Gastrocnemius medialis (tissue), 4 donors: ENCODE results near the gene DDAH1. TPM values are rescaled to one million over a fixed set of nuclear protein-coding genes. Genes with fewer than 3 reads are reported as not detected.
A peak's percentile ranks its signal among the peaks of the same experiment; 100 is the strongest.

Experiments used
- ATAC-seq, 2 donors: fragments of 150-250 bp; one replicate each; pipeline ENCODE4 v1.9.1; 2016
- DNase-seq, 2 donors: peaks; one replicate each; pipeline ENCODE4 v3.0.0-alpha.2; 2019
- H3K27ac ChIP-seq, 4 donors: fragments of 200-600 bp; sonication (generic); 1 replicate in 1 of 4; 2 replicates in 3 of 4; pipeline ENCODE4 v1.5.1; 2016 to 2018; ENCODE audit warnings: mild to moderate bottlenecking in 2 of 4, moderate library complexity in 1 of 4
- H3K27me3 ChIP-seq, 3 donors: fragments of 200-600 bp; sonication (generic) in 2 of 3; 1 replicate in 1 of 3; 2 replicates in 2 of 3; pipeline versions ENCODE4 v1.5.1 to v1.6.0; 2016 to 2019; ENCODE audit warnings: mild to moderate bottlenecking in 1 of 3, moderate library complexity in 1 of 3
- H3K36me3 ChIP-seq, 2 donors: fragments of 200-600 bp; sonication (generic) in 1 of 2; one replicate each; pipeline ENCODE4 v1.5.1; 2017 to 2018
- H3K4me1 ChIP-seq, 2 donors: fragments of 200-600 bp; sonication (generic) in 1 of 2; one replicate each; pipeline ENCODE4 v1.5.1; 2016 to 2017; ENCODE audit warnings: mild to moderate bottlenecking in 2 of 2
- H3K4me3 ChIP-seq, 4 donors: fragments of 200-600 bp; sonication (generic) in 3 of 4; 1 replicate in 1 of 4; 2 replicates in 3 of 4; pipeline ENCODE4 v1.5.1; 2016 to 2019; ENCODE audit warnings: mild to moderate bottlenecking in 2 of 4
- H3K9me3 ChIP-seq, 3 donors: fragments of 200-600 bp; sonication (generic) in 2 of 3; 1 replicate in 1 of 3; 2 replicates in 2 of 3; pipeline ENCODE4 v1.5.1; 2016 to 2019
- POLR2A ChIP-seq, 2 donors: fragments of 450-650 bp; IDR thresholded peaks; one replicate each; pipeline ENCODE4 v1.6.1; 2017; ENCODE audit warnings: antibody characterized with exemption in 2 of 2, mild to moderate bottlenecking in 2 of 2, moderate library complexity in 2 of 2
- in situ Hi-C, 4 donors: fragments of 200-750 bp; cut with MboI; loops; one replicate each; pipeline versions ENCODE4 v1.15.0 to v1.8.0; 2017; ENCODE audit warnings: low sequenced_read_pairs in 4 of 4
- intact Hi-C: fragments of 100-400 bp; cut with DNase I; formaldehyde crosslinking; loops from one replicate; pipeline ENCODE4 v1.15.1; 2023; ENCODE audit warnings: low total_unique reads
- total RNA-seq, 4 donors: library from RNA; depleted of rRNA; stranded (reverse); fragments of >200 nt; gene quantifications; one replicate each; pipeline versions ENCODE4 v1.1.0 to v1.2.3, GENCODE V29; 2016
- TF ChIP-seq, protein P1 (sequence below), 5 experiments: fragments of 450-650 bp in 3 of 5; fragments of 200-600 bp in 2 of 5; sonication (generic) in 2 of 5; IDR thresholded peaks in 4 of 5; conservative IDR thresholded peaks in 1 of 5; 1 replicate in 4 of 5; 2 replicates in 1 of 5; pipeline ENCODE4 v1.5.1; 2016 to 2019; ENCODE audit warnings: antibody characterized with exemption in 5 of 5, mild to moderate bottlenecking in 3 of 5, moderate library complexity in 3 of 5

Gene DDAH1
- total RNA-seq, 4 donors from 2014 or later: 5.9 to 28.7 (median 13.2) TPM

DNA sequence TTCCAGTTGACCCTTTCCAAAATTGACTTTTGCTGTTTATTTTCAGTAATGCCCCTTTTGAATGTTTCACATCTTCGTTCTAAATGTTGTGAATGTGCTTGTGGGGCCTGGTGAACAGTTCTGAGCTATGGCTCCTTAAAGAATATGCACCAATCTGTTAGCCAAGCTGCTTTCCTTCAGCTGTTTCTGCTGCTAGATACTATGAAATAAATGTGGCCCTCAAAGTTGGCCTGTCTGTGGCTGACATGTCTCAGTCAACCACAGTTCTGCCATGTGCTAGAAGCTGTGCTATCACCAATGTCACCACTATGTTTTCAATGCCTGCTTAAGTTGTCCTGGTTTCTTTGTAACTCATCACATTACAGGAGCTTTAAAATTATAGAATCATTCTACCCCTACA, 101.9 kb downstream of the DDAH1 start:
- no peak for TF ChIP-seq POLR2A (IDR thresholded peaks at IDR 0.05)
- TF ChIP-seq, protein P1, sequence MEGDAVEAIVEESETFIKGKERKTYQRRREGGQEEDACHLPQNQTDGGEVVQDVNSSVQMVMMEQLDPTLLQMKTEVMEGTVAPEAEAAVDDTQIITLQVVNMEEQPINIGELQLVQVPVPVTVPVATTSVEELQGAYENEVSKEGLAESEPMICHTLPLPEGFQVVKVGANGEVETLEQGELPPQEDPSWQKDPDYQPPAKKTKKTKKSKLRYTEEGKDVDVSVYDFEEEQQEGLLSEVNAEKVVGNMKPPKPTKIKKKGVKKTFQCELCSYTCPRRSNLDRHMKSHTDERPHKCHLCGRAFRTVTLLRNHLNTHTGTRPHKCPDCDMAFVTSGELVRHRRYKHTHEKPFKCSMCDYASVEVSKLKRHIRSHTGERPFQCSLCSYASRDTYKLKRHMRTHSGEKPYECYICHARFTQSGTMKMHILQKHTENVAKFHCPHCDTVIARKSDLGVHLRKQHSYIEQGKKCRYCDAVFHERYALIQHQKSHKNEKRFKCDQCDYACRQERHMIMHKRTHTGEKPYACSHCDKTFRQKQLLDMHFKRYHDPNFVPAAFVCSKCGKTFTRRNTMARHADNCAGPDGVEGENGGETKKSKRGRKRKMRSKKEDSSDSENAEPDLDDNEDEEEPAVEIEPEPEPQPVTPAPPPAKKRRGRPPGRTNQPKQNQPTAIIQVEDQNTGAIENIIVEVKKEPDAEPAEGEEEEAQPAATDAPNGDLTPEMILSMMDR (IDR thresholded peaks at IDR 0.05 in 4 of 5, conservative IDR thresholded peaks at IDR 0.05 in 1 of 5): no peak
- ATAC-seq (peak in 1 of 2 donors; percentile 49), DNase-seq (no peak)
- in situ Hi-C loops (no loop called here), intact Hi-C loops (no loop called here)
- Histone ChIP-seq H3K27ac (peak overlapping the region in 2 of 4 donors; percentile 10 to 64), H3K9me3 (no peaks in the 10 kb centered on the region), H3K36me3 (no peaks in the 10 kb centered on the region), H3K4me1 (peaks cover 22 to 43% of the 10 kb centered on the region in 2 donors), H3K27me3 (no peaks in the 10 kb centered on the region), H3K4me3 (no peak overlapping the region)

DNA sequence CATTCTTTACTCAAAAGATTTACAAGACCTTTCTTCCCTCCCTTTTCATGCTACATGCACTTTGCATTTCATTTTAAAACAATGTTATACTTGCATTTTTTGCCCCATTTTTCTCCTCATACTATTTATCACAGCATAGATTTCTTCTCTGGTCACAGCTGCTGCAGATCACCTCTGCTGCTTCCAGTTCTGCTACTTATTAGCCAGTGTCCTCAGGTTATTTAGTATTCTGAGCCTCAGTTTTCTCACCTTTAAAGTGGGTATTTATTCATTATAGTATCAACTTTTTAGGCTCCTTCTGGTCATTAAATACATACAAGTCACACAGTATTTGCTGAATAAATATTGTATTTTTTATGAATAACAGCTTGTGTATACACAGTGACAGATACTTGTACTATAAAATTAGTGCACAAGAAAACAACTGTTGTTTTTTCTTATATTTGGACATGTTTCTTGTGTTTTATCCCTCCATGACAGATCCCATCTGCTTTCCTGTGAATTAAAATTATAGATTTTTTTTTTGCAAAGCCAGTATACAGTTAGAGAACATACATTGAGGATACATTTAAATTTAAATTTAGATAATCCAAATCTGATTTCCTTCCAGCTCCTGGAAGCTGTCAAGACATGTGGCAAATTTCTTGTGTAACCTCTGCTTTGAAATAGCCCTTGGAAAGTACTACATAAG, 103.2 kb downstream of the DDAH1 start:
- peaks cover 22 to 43% of the 10 kb centered on the region in 2 donors for H3K4me1 ChIP-seq
- H3K27ac ChIP-seq: peak overlapping the region in 2 of 4 donors; percentile 70 to 79
- ATAC-seq: no peak
- no peak for DNase-seq
- H3K27me3 ChIP-seq: no peaks in the 10 kb centered on the region
- no peaks in the 10 kb centered on the region for H3K9me3 ChIP-seq
- no peak overlapping the region for H3K4me3 ChIP-seq
- no peaks in the 10 kb centered on the region for H3K36me3 ChIP-seq
- TF ChIP-seq, protein P1 (IDR thresholded peaks at IDR 0.05 in 4 of 5, conservative IDR thresholded peaks at IDR 0.05 in 1 of 5): no peak
- no peak for TF ChIP-seq POLR2A (IDR thresholded peaks at IDR 0.05)
- intact Hi-C loops: no loop called here
- in situ Hi-C loops: no loop called here

DNA sequence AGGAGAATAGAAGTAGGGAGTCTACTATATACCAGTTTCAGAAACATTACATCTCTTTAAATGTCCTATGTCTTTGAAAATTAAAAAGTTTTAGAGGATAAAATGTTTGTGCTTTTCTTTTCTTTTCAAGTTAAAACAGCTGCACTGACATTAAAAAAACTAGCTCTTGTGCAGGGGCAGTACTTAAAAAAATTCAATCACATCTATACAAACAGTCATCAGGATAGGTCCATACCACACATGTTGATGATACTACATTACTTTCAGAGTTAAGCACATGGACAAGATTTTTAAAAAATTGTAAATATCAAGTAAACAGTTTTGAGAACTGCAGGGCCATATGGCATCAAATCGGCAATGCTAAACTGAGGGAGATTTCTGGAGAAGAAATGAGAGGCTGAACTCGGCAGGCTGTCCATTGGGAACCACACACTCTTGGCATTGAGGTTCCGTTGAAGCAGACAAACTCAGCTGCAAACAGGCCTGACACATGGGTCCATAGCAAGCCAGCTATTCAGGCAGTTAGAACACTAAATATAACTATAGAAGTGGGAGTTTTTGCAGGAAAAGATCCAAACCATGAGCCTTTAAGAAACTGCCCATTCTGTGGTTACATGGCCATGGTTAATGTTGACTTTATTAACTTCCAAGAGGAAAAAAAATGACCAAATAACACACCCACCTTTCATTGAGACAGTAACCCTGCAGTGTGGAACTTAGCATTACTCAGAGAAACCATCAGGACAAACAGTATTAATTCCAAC, 104.0 kb downstream of the DDAH1 start:
- ATAC-seq (peak; percentile 15 to 36), DNase-seq (no peak)
- H3K4me1 ChIP-seq: peaks cover 22 to 43% of the 10 kb centered on the region in 2 donors
- H3K9me3 ChIP-seq: no peaks in the 10 kb centered on the region
- no peaks in the 10 kb centered on the region for H3K36me3 ChIP-seq
- H3K27ac ChIP-seq: peak overlapping the region; percentile 3 to 79 (median 62)
- in situ Hi-C loops (no loop called here), intact Hi-C loops (no loop called here)
- no peaks in the 10 kb centered on the region for H3K27me3 ChIP-seq
- no peak overlapping the region for H3K4me3 ChIP-seq
- no peak for TF ChIP-seq POLR2A (IDR thresholded peaks at IDR 0.05)
- TF ChIP-seq, protein P1 (IDR thresholded peaks at IDR 0.05 in 4 of 5, conservative IDR thresholded peaks at IDR 0.05 in 1 of 5): no peak

DNA sequence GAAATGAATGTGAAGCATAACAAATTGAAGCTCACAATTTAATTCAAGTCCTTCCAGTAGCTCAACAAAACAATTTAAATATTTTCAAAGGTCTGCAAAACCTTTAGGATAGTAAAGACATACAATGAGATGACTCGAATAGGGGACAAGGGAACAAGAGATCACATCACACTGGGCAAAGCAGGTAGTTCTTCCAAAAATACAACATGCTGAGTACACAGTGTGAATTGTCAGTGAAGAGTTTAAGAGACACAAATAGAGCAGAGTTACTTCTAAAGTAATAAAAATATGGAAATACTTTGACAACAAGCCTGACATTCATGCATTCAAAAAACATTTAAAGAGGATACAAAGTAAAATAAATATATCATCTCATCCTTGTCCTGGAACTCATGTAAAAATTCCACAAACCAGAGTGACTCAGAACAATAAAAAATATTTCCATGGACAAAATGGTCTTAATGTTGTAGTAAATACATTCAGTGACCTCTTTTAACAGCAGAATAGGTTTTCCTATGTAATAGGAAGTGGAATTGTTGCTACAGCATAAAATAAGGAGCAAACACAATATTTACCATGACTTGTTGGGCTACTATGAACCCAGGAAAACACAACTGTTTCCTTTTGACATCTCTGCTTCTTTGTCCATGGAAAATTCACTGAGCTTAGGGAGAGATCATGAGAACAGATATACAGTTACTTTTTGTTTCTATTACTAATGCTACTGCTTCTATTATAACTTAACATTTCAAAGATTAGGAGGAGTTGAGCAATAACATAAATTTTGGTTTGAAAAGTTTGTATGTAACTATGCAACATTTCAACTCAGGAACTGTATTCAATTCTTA, 104.9 kb downstream of the DDAH1 start:
- in situ Hi-C loops: no loop called here
- H3K27ac ChIP-seq: peak overlapping the region; percentile 3 to 79 (median 62)
- H3K9me3 ChIP-seq: no peaks in the 10 kb centered on the region
- no peak overlapping the region for H3K4me3 ChIP-seq
- H3K27me3 ChIP-seq: no peaks in the 10 kb centered on the region
- no peak for TF ChIP-seq POLR2A (IDR thresholded peaks at IDR 0.05)
- TF ChIP-seq, protein P1 (IDR thresholded peaks at IDR 0.05 in 4 of 5, conservative IDR thresholded peaks at IDR 0.05 in 1 of 5): no peak
- intact Hi-C loops: no loop called here
- peaks cover 22 to 43% of the 10 kb centered on the region in 2 donors for H3K4me1 ChIP-seq
- ATAC-seq: peak; percentile 54 to 65
- no peaks in the 10 kb centered on the region for H3K36me3 ChIP-seq
- no peak for DNase-seq
